Sciatic nerve (tissue), 2 donors: ENCODE results near the gene MT1F. TPM values are rescaled to one million over a fixed set of nuclear protein-coding genes. Genes with fewer than 3 reads are reported as not detected.
"Not testable (repeated sequence)": the region's sequence is repeated elsewhere in the genome, so short reads cannot be mapped to it uniquely, and the experiment has no call there.

ENCODE experiments used
- ATAC-seq: fragments of 200-7000 bp; cut with Tn5 transposase; one replicate; pipeline ENCODE4 v1.9.1; 2020; ENCODE audit warnings: mild to moderate bottlenecking, moderate library complexity
- DNase-seq: peaks from one replicate; pipeline ENCODE4 v3.0.0-alpha.2; 2020; ENCODE audit warnings: low spot score
- intact Hi-C: fragments of 100-400 bp; cut with DNase I; formaldehyde crosslinking; loops from one replicate; pipeline ENCODE4 v1.14.2; 2022
- total RNA-seq: library from RNA; stranded (reverse); fragmentation: NEBNext Ultra II Directional; extraction: Animal tissue kit (Norgen Biotek cat#: 25700); gene quantifications from one replicate; pipeline ENCODE4 v1.2.1, GENCODE V29; 2021
- donor health status: DM: no; HTN: no; CAD: no.
- donor health status: DM: no; HTN: no; CAD: no.

MT1F gene
- total RNA-seq, 1 donor from 2014 or later, result 6.2 TPM

- DNase-seq, ATAC-seq, intact Hi-C loops: not testable (repeated sequence)
These were observed 7.8 kb downstream of the MT1F start for GRCh38 chr16:56665286-56666261.

GRCh38 chr16:56667581-56668571 is 10.1 kb downstream of the MT1F start, which contains the start of gene MT1G:
MT1G (minus strand) TSS chr16:56668065; CDS start chr16:56667993, 72 bp downstream.
- DNase-seq, result no peak
- ATAC-seq, result peak; percentile 67
- intact Hi-C loops, result no loop called here

GRCh38 chr16:56669005-56669839 is 11.5 kb downstream of the MT1F start, which contains the start of gene MT1H:
MT1H (plus strand) TSS chr16:56669814; CDS start chr16:56669885, 71 bp downstream.
- no peak for DNase-seq
- no peak for ATAC-seq
- intact Hi-C loops, result no loop called here

- no peak for DNase-seq
- no peak for ATAC-seq
- intact Hi-C loops, result no loop called here
These were observed 12.3 kb downstream of the MT1F start for GRCh38 chr16:56669840-56670619.

- intact Hi-C loops, result no loop called here
- ATAC-seq (no peak), DNase-seq (no peak)
These were observed 12.8 kb downstream of the MT1F start for GRCh38 chr16:56670620-56670934.

- ATAC-seq, result peak; percentile 48
- intact Hi-C loops, DNase-seq: not testable (repeated sequence)
These were observed 13.9 kb downstream of the MT1F start for GRCh38 chr16:56671691-56672090.

- ATAC-seq, intact Hi-C loops: not testable (repeated sequence)
These were observed 14.4 kb downstream of the MT1F start for GRCh38 chr16:56672171-56672570.

GRCh38 chr16:56672761-56673536 is 15.2 kb downstream of the MT1F start:
- DNase-seq (no peak), ATAC-seq (no peak)
- intact Hi-C loops, result no loop called here

More at GRCh38 chr16:56672171-56672570, 14.4 kb downstream of the MT1F start:
- DNase-seq, result not testable (repeated sequence)

GRCh38 chr16:56673921-56674320 is 16.2 kb downstream of the MT1F start:
- ATAC-seq, result peak; percentile 63
- no peak for DNase-seq
- intact Hi-C loops, result no loop called here

- DNase-seq, ATAC-seq, intact Hi-C loops: not testable (repeated sequence)
These were observed 16.8 kb downstream of the MT1F start for GRCh38 chr16:56674570-56674969.

GRCh38 chr16:56675685-56676210 is 18.0 kb downstream of the MT1F start:
- ATAC-seq (no peak), DNase-seq (no peak)
- intact Hi-C loops, result no loop called here

GRCh38 chr16:56677474-56677873 is 19.7 kb downstream of the MT1F start:
- ATAC-seq, result no peak
- intact Hi-C loops, result no loop called here

GRCh38 chr16:56679078-56679730 is 21.4 kb downstream of the MT1F start:
- DNase-seq, result no peak
- no peak for ATAC-seq
- intact Hi-C loops, result no loop called here

More at GRCh38 chr16:56677474-56677873, 19.7 kb downstream of the MT1F start:
- no peak for DNase-seq

GRCh38 chr16:56679818-56680217 is 22.1 kb downstream of the MT1F start:
- intact Hi-C loops, result no loop called here
- no peak for ATAC-seq
- DNase-seq, result no peak

- peak; percentile 92 for DNase-seq
- intact Hi-C loops, result no loop called here
- ATAC-seq, result peak; percentile 99
These were observed 24.4 kb downstream of the MT1F start, which contains the start of gene MT1X for GRCh38 chr16:56681939-56682702. MT1X (plus strand) TSS chr16:56682470; CDS start chr16:56682541, 71 bp downstream.
